Upper lobe of left lung (tissue), 4 donors: Measurements from ENCODE around the gene MTG2.

Experiments used
- EP300 ChIP-seq, 4 donors: sonication (generic); formaldehyde crosslinking; IDR thresholded peaks; one replicate each; pipeline ENCODE4 v1.5.1; 2017; ENCODE audit warnings: antibody characterized with exemption in 4 of 4, control low read depth in 2 of 4
- POLR2A ChIP-seq, 4 donors: fragments of 450-650 bp; IDR thresholded peaks; one replicate each; pipeline ENCODE4 v1.5.1; 2016 to 2017; ENCODE audit warnings: antibody characterized with exemption in 4 of 4, mild to moderate bottlenecking in 2 of 4
- POLR2AphosphoS5 ChIP-seq, 2 donors: sonication (generic); formaldehyde crosslinking; IDR thresholded peaks; one replicate each; pipeline ENCODE4 v1.5.1; 2017; ENCODE audit warnings: antibody characterized with exemption in 2 of 2
- TF ChIP-seq, protein P1 (sequence below), 6 experiments: fragments of 450-650 bp in 4 of 6; fragments of 200-600 bp in 2 of 6; sonication (generic) in 2 of 6; IDR thresholded peaks; one replicate each; pipeline ENCODE4 v1.5.1; 2016 to 2019; ENCODE audit warnings: antibody characterized with exemption in 6 of 6

GRCh38 chr20:62195075-62195405, 12.2 kb downstream of the MTG2 start:
- no peak for TF ChIP-seq POLR2A (IDR thresholded peaks at IDR 0.05)
- TF ChIP-seq, protein P1, sequence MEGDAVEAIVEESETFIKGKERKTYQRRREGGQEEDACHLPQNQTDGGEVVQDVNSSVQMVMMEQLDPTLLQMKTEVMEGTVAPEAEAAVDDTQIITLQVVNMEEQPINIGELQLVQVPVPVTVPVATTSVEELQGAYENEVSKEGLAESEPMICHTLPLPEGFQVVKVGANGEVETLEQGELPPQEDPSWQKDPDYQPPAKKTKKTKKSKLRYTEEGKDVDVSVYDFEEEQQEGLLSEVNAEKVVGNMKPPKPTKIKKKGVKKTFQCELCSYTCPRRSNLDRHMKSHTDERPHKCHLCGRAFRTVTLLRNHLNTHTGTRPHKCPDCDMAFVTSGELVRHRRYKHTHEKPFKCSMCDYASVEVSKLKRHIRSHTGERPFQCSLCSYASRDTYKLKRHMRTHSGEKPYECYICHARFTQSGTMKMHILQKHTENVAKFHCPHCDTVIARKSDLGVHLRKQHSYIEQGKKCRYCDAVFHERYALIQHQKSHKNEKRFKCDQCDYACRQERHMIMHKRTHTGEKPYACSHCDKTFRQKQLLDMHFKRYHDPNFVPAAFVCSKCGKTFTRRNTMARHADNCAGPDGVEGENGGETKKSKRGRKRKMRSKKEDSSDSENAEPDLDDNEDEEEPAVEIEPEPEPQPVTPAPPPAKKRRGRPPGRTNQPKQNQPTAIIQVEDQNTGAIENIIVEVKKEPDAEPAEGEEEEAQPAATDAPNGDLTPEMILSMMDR (IDR thresholded peaks at IDR 0.05): no peak
- no peak for TF ChIP-seq POLR2AphosphoS5 (IDR thresholded peaks at IDR 0.05)
- no peak for TF ChIP-seq EP300 (IDR thresholded peaks at IDR 0.05)
